ENCODE data around the gene MTHFD1L.

The MTHFD1L gene

GRCh38 chr6:150907383-150907782 is 41.9 kb downstream of the MTHFD1L start:
- no peak overlapping the region for H3K4me3 ChIP-seq (ENCODE audit: control insufficient read depth, low read depth, low read length)
- no peak for DNase-seq (ENCODE audit: low read depth)
- TF ChIP-seq CTCF (conservative IDR thresholded peaks at IDR 0.05; ENCODE audit: control insufficient read depth, insufficient read depth, low read depth, low read length), result no peak

- no peak for DNase-seq (ENCODE audit: low read depth)
- H3K4me3 ChIP-seq (ENCODE audit: control insufficient read depth, low read depth, low read length), result no peak overlapping the region
- TF ChIP-seq CTCF (conservative IDR thresholded peaks at IDR 0.05; ENCODE audit: control insufficient read depth, insufficient read depth, low read depth, low read length), result no peak
Observed at GRCh38 chr6:150908901-150909300, 43.4 kb downstream of the MTHFD1L start.

GRCh38 chr6:150910561-150910960 is 45.1 kb downstream of the MTHFD1L start:
- no peak for DNase-seq (ENCODE audit: low read depth)
- no peak for TF ChIP-seq CTCF (conservative IDR thresholded peaks at IDR 0.05; ENCODE audit: control insufficient read depth, insufficient read depth, low read depth, low read length)
- no peak overlapping the region for H3K4me3 ChIP-seq (ENCODE audit: control insufficient read depth, low read depth, low read length)

GRCh38 chr6:150914372-150914771 is 48.9 kb downstream of the MTHFD1L start:
- H3K4me3 ChIP-seq (ENCODE audit: control insufficient read depth, low read depth, low read length), result no peak overlapping the region
- TF ChIP-seq CTCF (conservative IDR thresholded peaks at IDR 0.05; ENCODE audit: control insufficient read depth, insufficient read depth, low read depth, low read length), result no peak
- DNase-seq (ENCODE audit: low read depth), result no peak

- DNase-seq (ENCODE audit: low read depth), result peak; percentile 33
- TF ChIP-seq CTCF (conservative IDR thresholded peaks at IDR 0.05; ENCODE audit: control insufficient read depth, insufficient read depth, low read depth, low read length), result no peak
- no peak overlapping the region for H3K4me3 ChIP-seq (ENCODE audit: control insufficient read depth, low read depth, low read length)
Observed at GRCh38 chr6:150915131-150915879, 49.8 kb downstream of the MTHFD1L start.

- no peak for TF ChIP-seq CTCF (conservative IDR thresholded peaks at IDR 0.05; ENCODE audit: control insufficient read depth, insufficient read depth, low read depth, low read length)
- peak; percentile 93 for DNase-seq (ENCODE audit: low read depth)
- no peak overlapping the region for H3K4me3 ChIP-seq (ENCODE audit: control insufficient read depth, low read depth, low read length)
Observed at GRCh38 chr6:150915880-150916265, 50.4 kb downstream of the MTHFD1L start.
